Activated naive CD8-positive, alpha-beta T cell treated with anti-CD3 and anti-CD28 coated beads for 36 hours (primary cell): ENCODE results near the gene SKAP1. TPM values are rescaled to one million over a fixed set of nuclear protein-coding genes. Genes with fewer than 3 reads are reported as not detected.
"Not testable (repeated sequence)": the region's sequence is repeated elsewhere in the genome, so short reads cannot be mapped to it uniquely, and the experiment has no call there.

ENCODE experiments used
- DNase-seq: peaks from one replicate; pipeline ENCODE4 v3.0.0; 2021
- H3K27ac Mint-ChIP-seq: one replicate; pipeline ENCODE4 v1.8.0; 2022; ENCODE audit warnings: mild to moderate bottlenecking, moderate library complexity, mixed read lengths
- H3K27me3 Mint-ChIP-seq: one replicate; pipeline ENCODE4 v1.8.0; 2022; ENCODE audit warnings: mild to moderate bottlenecking, mixed read lengths
- H3K36me3 Mint-ChIP-seq: one replicate; pipeline ENCODE4 v1.8.0; 2021; ENCODE audit warnings: mild to moderate bottlenecking, mixed read lengths
- H3K4me1 Mint-ChIP-seq: one replicate; pipeline ENCODE4 v1.8.0; 2021; ENCODE audit warnings: mixed read lengths
- H3K4me3 Mint-ChIP-seq: one replicate; pipeline ENCODE4 v1.8.0; 2022; ENCODE audit warnings: mild to moderate bottlenecking, moderate library complexity, mixed read lengths
- H3K9me3 Mint-ChIP-seq: one replicate; pipeline ENCODE4 v1.8.0; 2022; ENCODE audit warnings: mixed read lengths
- total RNA-seq, 2 experiments: library from RNA; stranded (reverse); gene quantifications; one replicate each; pipeline ENCODE4 v1.2.3, GENCODE V29; 2021

Gene SKAP1
- total RNA-seq, 2 experiments from 2014 or later = 54.2 to 55.4 TPM

DNA sequence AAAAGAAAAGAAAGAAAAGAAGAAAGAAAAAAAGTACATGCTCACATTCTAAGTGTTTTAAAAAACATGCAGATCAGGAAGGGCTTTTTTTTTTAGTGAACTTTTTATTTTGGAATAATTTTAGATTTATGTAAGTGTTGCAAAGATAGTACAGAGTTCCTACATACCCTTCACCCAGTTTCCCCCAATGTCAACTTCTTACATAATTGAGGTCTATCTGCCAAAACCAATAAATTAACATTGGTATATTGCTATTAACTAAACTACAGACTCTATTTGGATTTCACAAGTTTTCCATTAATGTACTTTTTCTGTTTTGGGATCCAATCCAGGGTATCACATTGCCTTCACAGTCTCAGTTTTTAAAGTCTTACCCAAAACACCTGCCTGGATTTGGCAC lies 81.7 kb downstream of the SKAP1 start:
- peaks cover 2% of the 10 kb centered on the region for H3K9me3 Mint-ChIP-seq
- no peak for DNase-seq
- no peak overlapping the region for H3K4me3 Mint-ChIP-seq
- no peak overlapping the region for H3K27ac Mint-ChIP-seq
- H3K36me3 Mint-ChIP-seq = peaks cover 25% of the 10 kb centered on the region
- peaks cover 10% of the 10 kb centered on the region for H3K4me1 Mint-ChIP-seq
- H3K27me3 Mint-ChIP-seq = no peaks in the 10 kb centered on the region

- no peak overlapping the region for H3K4me3 Mint-ChIP-seq
- H3K27ac Mint-ChIP-seq = no peak overlapping the region
- H3K9me3 Mint-ChIP-seq = peaks cover 2% of the 10 kb centered on the region
- H3K4me1 Mint-ChIP-seq = peaks cover 12% of the 10 kb centered on the region
- no peaks in the 10 kb centered on the region for H3K27me3 Mint-ChIP-seq
- no peak for DNase-seq
- peaks cover 28% of the 10 kb centered on the region for H3K36me3 Mint-ChIP-seq
Observed at GRCh38 chr17:48347177-48347576, 82.8 kb downstream of the SKAP1 start.

DNA sequence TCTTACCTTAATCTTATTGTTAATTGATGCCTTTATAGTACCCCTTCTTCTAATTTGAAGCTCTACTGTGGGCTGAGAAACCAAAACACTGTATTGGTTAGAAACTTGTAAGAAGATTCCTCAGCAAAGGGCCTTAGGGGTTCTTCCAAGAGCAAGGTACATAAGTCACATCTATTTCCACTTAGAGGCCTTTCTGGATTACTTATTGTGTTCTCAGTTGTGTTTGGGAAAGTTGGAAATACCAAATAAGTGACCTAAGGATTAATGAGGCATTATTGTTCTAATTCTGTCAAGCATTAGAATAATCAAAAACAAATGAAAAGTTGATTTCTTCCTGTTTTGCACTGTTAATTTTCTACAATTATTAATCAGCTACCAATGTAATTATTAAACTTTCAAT lies 85.8 kb downstream of the SKAP1 start:
- Mint-ChIP-seq H3K4me3 (no peak overlapping the region), H3K27me3 (no peaks in the 10 kb centered on the region), H3K36me3 (peaks cover 28% of the 10 kb centered on the region), H3K9me3 (peaks cover 2% of the 10 kb centered on the region), H3K27ac (no peak overlapping the region), H3K4me1 (peaks cover 11% of the 10 kb centered on the region)
- no peak for DNase-seq

- no peak overlapping the region for H3K27ac Mint-ChIP-seq
- peaks cover 14% of the 10 kb centered on the region for H3K4me1 Mint-ChIP-seq
- no peaks in the 10 kb centered on the region for H3K27me3 Mint-ChIP-seq
- no peaks in the 10 kb centered on the region for H3K9me3 Mint-ChIP-seq
- no peak for DNase-seq
- peaks cover 18% of the 10 kb centered on the region for H3K36me3 Mint-ChIP-seq
- H3K4me3 Mint-ChIP-seq = no peak overlapping the region
Observed at GRCh38 chr17:48340916-48341315, 89.1 kb downstream of the SKAP1 start.

DNA sequence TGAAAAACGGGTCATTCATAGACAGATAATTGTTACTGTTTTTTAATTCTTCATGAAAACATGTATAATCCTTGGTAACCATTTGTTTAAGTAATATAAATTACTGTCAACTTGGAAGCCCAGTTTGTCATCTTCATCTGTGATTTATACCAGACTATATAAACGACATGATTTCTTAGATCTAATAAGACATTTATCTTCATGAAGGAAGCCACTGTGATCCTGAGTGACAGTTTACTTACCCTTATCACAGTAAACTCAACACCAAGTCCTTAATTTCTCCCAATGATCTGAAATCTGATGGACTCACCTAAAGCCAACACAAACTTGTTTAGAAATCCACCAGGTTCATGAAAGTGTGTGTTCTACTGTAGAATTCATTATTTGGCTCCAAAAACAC lies 91.3 kb downstream of the SKAP1 start:
- Mint-ChIP-seq H3K4me3 (no peak overlapping the region), H3K4me1 (peaks cover 13% of the 10 kb centered on the region), H3K9me3 (no peaks in the 10 kb centered on the region), H3K27me3 (no peaks in the 10 kb centered on the region), H3K36me3 (peaks cover 6% of the 10 kb centered on the region), H3K27ac (no peak overlapping the region)
- DNase-seq = no peak

- DNase-seq, H3K9me3 Mint-ChIP-seq, H3K36me3 Mint-ChIP-seq, H3K27me3 Mint-ChIP-seq, H3K27ac Mint-ChIP-seq, H3K4me3 Mint-ChIP-seq: not testable (repeated sequence)
- H3K4me1 Mint-ChIP-seq = peaks cover 13% of the 10 kb centered on the region
Observed at GRCh38 chr17:48337903-48338302, 92.1 kb downstream of the SKAP1 start.

- Mint-ChIP-seq H3K36me3 (peaks cover under 1% of the 10 kb centered on the region), H3K4me3 (no peak overlapping the region), H3K27me3 (no peaks in the 10 kb centered on the region), H3K9me3 (no peaks in the 10 kb centered on the region), H3K4me1 (peaks cover 9% of the 10 kb centered on the region), H3K27ac (no peak overlapping the region)
- DNase-seq = no peak
Observed at GRCh38 chr17:48336986-48337385, 93.0 kb downstream of the SKAP1 start.

GRCh38 chr17:48335858-48336500 lies 94.0 kb downstream of the SKAP1 start:
- no peak overlapping the region for H3K4me3 Mint-ChIP-seq
- H3K9me3 Mint-ChIP-seq = no peaks in the 10 kb centered on the region
- peaks cover 6% of the 10 kb centered on the region for H3K4me1 Mint-ChIP-seq
- H3K27ac Mint-ChIP-seq = no peak overlapping the region
- no peaks in the 10 kb centered on the region for H3K27me3 Mint-ChIP-seq
- DNase-seq = no peak
- no peaks in the 10 kb centered on the region for H3K36me3 Mint-ChIP-seq

GRCh38 chr17:48335146-48335784 lies 94.7 kb downstream of the SKAP1 start:
- Mint-ChIP-seq H3K4me1 (peaks cover 6% of the 10 kb centered on the region), H3K36me3 (peaks cover under 1% of the 10 kb centered on the region), H3K27me3 (no peaks in the 10 kb centered on the region), H3K4me3 (no peak overlapping the region), H3K9me3 (no peaks in the 10 kb centered on the region), H3K27ac (no peak overlapping the region)
- DNase-seq = no peak

GRCh38 chr17:48333034-48333530 lies 96.9 kb downstream of the SKAP1 start:
- Mint-ChIP-seq H3K4me1 (peaks cover 11% of the 10 kb centered on the region), H3K9me3 (no peaks in the 10 kb centered on the region), H3K27me3 (no peaks in the 10 kb centered on the region), H3K27ac (no peak overlapping the region), H3K36me3 (peaks cover 4% of the 10 kb centered on the region), H3K4me3 (no peak overlapping the region)
- DNase-seq = no peak

DNA sequence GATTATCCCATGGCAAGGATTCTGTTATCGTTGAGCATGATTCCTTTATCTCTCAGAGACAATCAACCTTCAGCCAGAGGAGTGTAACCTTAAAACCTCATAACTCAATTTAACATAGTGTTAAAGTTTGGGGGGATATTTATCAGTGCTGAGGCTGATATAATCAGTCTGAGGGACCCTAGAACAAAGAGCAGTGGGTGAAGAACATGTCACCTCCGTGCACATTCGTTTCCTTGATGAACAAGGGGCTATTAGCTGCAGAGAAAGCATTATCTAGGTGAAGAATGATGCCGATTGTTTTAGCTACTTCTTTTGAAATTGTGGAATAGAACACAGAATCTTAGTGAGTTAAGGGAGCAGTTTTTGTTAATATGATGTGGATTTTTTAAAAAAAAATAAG lies 99.1 kb downstream of the SKAP1 start:
- no peaks in the 10 kb centered on the region for H3K9me3 Mint-ChIP-seq
- no peaks in the 10 kb centered on the region for H3K27me3 Mint-ChIP-seq
- no peak for DNase-seq

DNA sequence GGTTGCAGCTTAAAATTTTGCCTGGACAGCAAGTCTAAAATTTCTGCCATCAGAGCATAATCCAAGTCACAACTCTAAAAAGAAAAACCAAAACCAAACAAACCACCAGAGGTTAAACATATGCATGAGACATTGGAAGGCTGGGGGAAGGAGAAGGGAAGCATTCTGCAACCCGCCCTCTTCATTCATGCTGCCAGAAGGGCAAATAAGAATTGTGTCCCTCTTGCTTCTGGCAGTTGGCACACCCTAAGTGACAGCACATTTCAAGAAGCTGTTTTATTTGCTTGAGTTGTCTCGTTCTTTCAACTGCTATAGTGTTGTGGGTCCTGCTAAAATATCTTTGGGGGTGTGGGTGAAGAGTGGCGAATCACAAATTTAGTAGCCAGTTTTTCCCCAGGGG lies 99.6 kb downstream of the SKAP1 start:
- H3K4me1 Mint-ChIP-seq = peaks cover 5% of the 10 kb centered on the region
- H3K4me3 Mint-ChIP-seq = no peak overlapping the region
- DNase-seq = no peak
- no peaks in the 10 kb centered on the region for H3K27me3 Mint-ChIP-seq
- no peak overlapping the region for H3K27ac Mint-ChIP-seq
- H3K9me3 Mint-ChIP-seq = no peaks in the 10 kb centered on the region
- peaks cover 4% of the 10 kb centered on the region for H3K36me3 Mint-ChIP-seq

More for the DNA sequence above, 99.1 kb downstream of the SKAP1 start:
- no peak overlapping the region for H3K27ac Mint-ChIP-seq
- no peak overlapping the region for H3K4me3 Mint-ChIP-seq
- peaks cover 4% of the 10 kb centered on the region for H3K36me3 Mint-ChIP-seq
- H3K4me1 Mint-ChIP-seq = peaks cover 6% of the 10 kb centered on the region

GRCh38 chr17:48328457-48328856 lies 101.6 kb downstream of the SKAP1 start:
- Mint-ChIP-seq H3K27ac (no peak overlapping the region), H3K4me1 (peaks cover 5% of the 10 kb centered on the region), H3K9me3 (no peaks in the 10 kb centered on the region), H3K27me3 (no peaks in the 10 kb centered on the region), H3K4me3 (no peak overlapping the region), H3K36me3 (peaks cover 4% of the 10 kb centered on the region)
- DNase-seq = no peak

DNA sequence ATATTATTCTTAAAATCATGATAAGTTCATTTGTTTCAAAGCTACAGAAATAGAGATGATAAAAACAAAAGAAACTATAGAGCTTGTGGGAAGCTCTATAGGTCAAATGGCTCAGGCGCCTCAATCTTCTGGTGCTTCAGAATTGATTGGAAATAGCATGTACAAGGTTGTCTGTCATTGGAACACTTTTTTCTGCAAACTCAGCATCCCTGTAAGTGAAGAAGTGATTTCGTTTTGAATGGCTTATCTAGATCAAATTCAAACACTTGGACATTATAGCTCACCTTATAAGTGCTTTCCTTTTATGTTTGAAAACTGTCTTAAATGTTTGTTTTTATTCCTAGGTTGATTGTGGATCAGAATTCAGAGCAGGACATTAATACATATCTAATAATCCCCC lies 103.7 kb downstream of the SKAP1 start:
- no peaks in the 10 kb centered on the region for H3K9me3 Mint-ChIP-seq
- no peak overlapping the region for H3K4me3 Mint-ChIP-seq
- DNase-seq = no peak
- no peak overlapping the region for H3K27ac Mint-ChIP-seq
- H3K27me3 Mint-ChIP-seq = no peaks in the 10 kb centered on the region
- H3K36me3 Mint-ChIP-seq = peaks cover 4% of the 10 kb centered on the region
- peaks cover 5% of the 10 kb centered on the region for H3K4me1 Mint-ChIP-seq

DNA sequence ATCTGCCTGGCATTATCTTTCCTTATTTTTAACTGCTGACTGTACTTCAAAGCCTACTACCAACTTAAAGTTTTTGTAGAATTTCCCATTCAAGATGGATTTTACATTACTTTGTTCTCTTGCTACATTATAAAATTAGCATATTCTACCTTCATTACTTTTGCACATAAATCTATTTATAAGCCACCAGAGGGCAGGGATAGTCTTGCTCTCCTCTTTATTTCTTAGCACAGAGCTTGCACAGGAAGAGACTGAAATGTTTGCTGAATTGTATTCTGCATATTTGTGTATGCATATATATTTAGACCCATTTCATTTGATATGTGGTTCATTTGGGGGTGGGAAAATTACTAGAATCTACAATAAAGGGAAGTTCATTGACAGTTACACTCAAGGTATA lies 108.0 kb downstream of the SKAP1 start:
- H3K36me3 Mint-ChIP-seq = no peaks in the 10 kb centered on the region
- H3K4me1 Mint-ChIP-seq = peaks cover 3% of the 10 kb centered on the region
- no peak for DNase-seq
- no peak overlapping the region for H3K27ac Mint-ChIP-seq
- no peak overlapping the region for H3K4me3 Mint-ChIP-seq
- H3K27me3 Mint-ChIP-seq = no peaks in the 10 kb centered on the region
- no peaks in the 10 kb centered on the region for H3K9me3 Mint-ChIP-seq

DNA sequence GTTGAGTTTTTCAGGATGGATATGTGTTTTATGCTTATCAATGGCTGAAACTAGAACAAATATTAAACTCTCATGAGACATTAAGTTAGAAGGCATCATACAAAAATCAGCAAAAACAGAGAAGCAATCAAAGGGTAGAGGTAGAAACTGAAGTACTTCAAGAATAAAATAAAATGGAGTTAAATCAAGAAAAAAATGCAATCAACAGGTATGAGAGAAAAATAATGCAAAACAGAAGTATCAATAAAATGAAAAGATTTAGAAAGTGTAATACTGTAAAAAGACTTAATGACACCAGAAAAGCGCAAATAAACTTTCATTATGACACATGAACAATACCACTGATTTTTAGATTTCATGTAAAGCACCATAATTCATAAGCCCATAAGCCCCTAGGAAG lies 112.3 kb downstream of the SKAP1 start:
- Mint-ChIP-seq H3K9me3 (no peaks in the 10 kb centered on the region), H3K36me3 (peaks cover 4% of the 10 kb centered on the region), H3K4me3 (no peak overlapping the region), H3K4me1 (peaks cover 11% of the 10 kb centered on the region), H3K27ac (no peak overlapping the region), H3K27me3 (no peaks in the 10 kb centered on the region)
- no peak for DNase-seq
